ENCODE measurements around the gene ZNF774.
"Not testable (repeated sequence)": the region's sequence is repeated elsewhere in the genome, so short reads cannot be mapped to it uniquely, and the experiment has no call there.

The ZNF774 gene

GRCh38 chr15:90401495-90401894 is 49.4 kb downstream of the ZNF774 start:
- no peak overlapping the region for H3K27ac ChIP-seq (ENCODE audit: insufficient read depth, low read depth, low read length, poor library complexity, severe bottlenecking)

DNA sequence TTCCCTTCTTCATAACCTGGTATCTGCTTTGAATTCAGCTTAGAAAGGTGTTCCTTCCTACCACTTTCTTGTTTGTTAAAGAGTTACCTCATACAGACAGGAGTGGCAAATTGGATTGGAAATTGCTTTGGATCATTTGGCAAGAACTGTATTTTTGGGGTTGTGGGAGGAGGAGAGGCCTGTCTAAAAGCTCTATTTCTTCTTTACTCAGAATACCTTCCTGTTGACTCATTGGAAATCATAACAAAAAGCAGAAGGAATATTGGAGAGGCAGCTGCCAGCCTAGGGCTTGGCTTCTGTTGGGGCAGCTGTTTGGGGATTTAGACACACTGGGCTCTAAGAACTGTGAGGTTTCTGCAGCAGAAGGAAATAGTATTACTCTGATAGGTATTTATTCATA is 50.1 kb downstream of the ZNF774 start:
- Histone ChIP-seq H3K36me3 (ENCODE audit: control insufficient read depth, insufficient read depth, low read length) (no peaks in the 10 kb centered on the region), H3K27me3 (ENCODE audit: control insufficient read depth, insufficient read depth, low read length, poor library complexity, severe bottlenecking) (no peaks in the 10 kb centered on the region), H3K4me3 (ENCODE audit: insufficient read depth, low read depth, low read length) (no peak overlapping the region), H3K9me3 (ENCODE audit: control insufficient read depth, low read length) (no peaks in the 10 kb centered on the region), H3K27ac (ENCODE audit: insufficient read depth, low read depth, low read length, poor library complexity, severe bottlenecking) (no peak overlapping the region), H3K4me1 (ENCODE audit: control insufficient read depth, insufficient read depth, low read length) (no peaks in the 10 kb centered on the region)

More at GRCh38 chr15:90401495-90401894, 49.4 kb downstream of the ZNF774 start:
- Histone ChIP-seq H3K4me3 (ENCODE audit: insufficient read depth, low read depth, low read length) (no peak overlapping the region), H3K9me3 (ENCODE audit: control insufficient read depth, low read length) (no peaks in the 10 kb centered on the region), H3K4me1 (ENCODE audit: control insufficient read depth, insufficient read depth, low read length) (no peaks in the 10 kb centered on the region), H3K36me3 (ENCODE audit: control insufficient read depth, insufficient read depth, low read length) (no peaks in the 10 kb centered on the region), H3K27me3 (ENCODE audit: control insufficient read depth, insufficient read depth, low read length, poor library complexity, severe bottlenecking) (no peaks in the 10 kb centered on the region)
- 59 to 81% methylated on average over 1 of the region's 1 CpG for WGBS, 2 experiments

DNA sequence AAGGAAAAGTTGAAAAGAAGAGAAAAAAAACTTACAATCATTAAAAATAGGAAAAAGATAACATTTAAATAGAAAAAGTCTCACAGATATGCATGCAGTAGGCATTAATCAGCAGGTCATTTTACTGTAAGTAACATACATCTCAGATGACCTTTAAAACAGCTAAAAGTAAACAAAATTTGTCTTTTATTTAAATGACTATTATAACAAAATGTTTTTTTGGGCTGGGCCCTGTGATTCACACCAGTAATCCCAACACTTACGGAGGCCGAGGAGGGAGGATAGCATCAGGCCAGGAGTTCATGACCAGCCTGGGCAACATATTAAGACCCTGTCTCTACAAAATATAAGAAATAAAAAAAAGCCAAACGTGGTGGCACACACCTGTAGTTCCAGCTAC is 50.7 kb downstream of the ZNF774 start:
- 90 to 93% methylated on average over 3 of the region's 3 CpGs for WGBS, 2 experiments

DNA sequence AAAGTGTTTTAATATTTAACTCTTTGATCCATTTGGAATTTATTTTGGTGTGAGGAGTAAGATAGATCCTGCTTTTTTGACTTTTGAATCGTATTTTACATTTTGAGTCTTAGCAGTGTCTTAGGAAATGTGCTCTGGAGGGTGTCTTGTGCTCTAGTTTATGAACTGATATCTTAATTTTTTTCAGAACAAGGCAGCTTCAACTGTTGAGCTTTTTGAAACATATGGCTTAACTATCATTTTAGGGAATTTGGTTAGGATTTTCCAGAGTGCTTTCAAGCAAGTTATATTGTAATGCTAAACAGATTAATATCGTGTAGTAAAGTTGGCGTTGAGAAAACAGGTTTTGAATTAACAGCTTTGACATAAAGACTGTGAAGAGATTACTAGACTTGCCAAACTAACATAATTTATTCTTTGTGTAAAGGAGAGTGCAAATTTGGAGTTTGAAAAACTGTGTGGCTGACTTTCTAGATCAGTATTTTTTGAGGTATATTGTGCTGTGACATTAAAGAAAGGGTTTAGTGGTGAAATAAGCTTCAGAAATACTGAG is 53.0 kb downstream of the ZNF774 start:
- Histone ChIP-seq H3K36me3 (ENCODE audit: control insufficient read depth, insufficient read depth, low read length) (no peaks in the 10 kb centered on the region), H3K27me3 (ENCODE audit: control insufficient read depth, insufficient read depth, low read length, poor library complexity, severe bottlenecking) (no peaks in the 10 kb centered on the region), H3K4me1 (ENCODE audit: control insufficient read depth, insufficient read depth, low read length) (no peaks in the 10 kb centered on the region), H3K27ac (ENCODE audit: insufficient read depth, low read depth, low read length, poor library complexity, severe bottlenecking) (no peak overlapping the region), H3K4me3 (ENCODE audit: insufficient read depth, low read depth, low read length) (no peak overlapping the region), H3K9me3 (ENCODE audit: control insufficient read depth, low read length) (no peaks in the 10 kb centered on the region)
- WGBS, 2 experiments = 78 to 88% methylated on average over 3 of the region's 3 CpGs

More for the DNA sequence above, 50.7 kb downstream of the ZNF774 start:
- no peaks in the 10 kb centered on the region for H3K4me1 ChIP-seq (ENCODE audit: control insufficient read depth, insufficient read depth, low read length)
- H3K27me3 ChIP-seq (ENCODE audit: control insufficient read depth, insufficient read depth, low read length, poor library complexity, severe bottlenecking) = no peaks in the 10 kb centered on the region
- no peak overlapping the region for H3K4me3 ChIP-seq (ENCODE audit: insufficient read depth, low read depth, low read length)
- no peaks in the 10 kb centered on the region for H3K36me3 ChIP-seq (ENCODE audit: control insufficient read depth, insufficient read depth, low read length)
- H3K27ac ChIP-seq (ENCODE audit: insufficient read depth, low read depth, low read length, poor library complexity, severe bottlenecking) = no peak overlapping the region
- no peaks in the 10 kb centered on the region for H3K9me3 ChIP-seq (ENCODE audit: control insufficient read depth, low read length)

GRCh38 chr15:90407336-90407735 is 55.3 kb downstream of the ZNF774 start:
- no peaks in the 10 kb centered on the region for H3K9me3 ChIP-seq (ENCODE audit: control insufficient read depth, low read length)
- WGBS, 2 experiments = 92% methylated on average over 2 of the region's 3 CpGs; no CpG with 5 or more reads in 1 of the 2 experiments
- no peaks in the 10 kb centered on the region for H3K27me3 ChIP-seq (ENCODE audit: control insufficient read depth, insufficient read depth, low read length, poor library complexity, severe bottlenecking)
- H3K36me3 ChIP-seq (ENCODE audit: control insufficient read depth, insufficient read depth, low read length) = no peaks in the 10 kb centered on the region
- H3K4me3 ChIP-seq (ENCODE audit: insufficient read depth, low read depth, low read length) = no peak overlapping the region
- no peak overlapping the region for H3K27ac ChIP-seq (ENCODE audit: insufficient read depth, low read depth, low read length, poor library complexity, severe bottlenecking)
- no peaks in the 10 kb centered on the region for H3K4me1 ChIP-seq (ENCODE audit: control insufficient read depth, insufficient read depth, low read length)

DNA sequence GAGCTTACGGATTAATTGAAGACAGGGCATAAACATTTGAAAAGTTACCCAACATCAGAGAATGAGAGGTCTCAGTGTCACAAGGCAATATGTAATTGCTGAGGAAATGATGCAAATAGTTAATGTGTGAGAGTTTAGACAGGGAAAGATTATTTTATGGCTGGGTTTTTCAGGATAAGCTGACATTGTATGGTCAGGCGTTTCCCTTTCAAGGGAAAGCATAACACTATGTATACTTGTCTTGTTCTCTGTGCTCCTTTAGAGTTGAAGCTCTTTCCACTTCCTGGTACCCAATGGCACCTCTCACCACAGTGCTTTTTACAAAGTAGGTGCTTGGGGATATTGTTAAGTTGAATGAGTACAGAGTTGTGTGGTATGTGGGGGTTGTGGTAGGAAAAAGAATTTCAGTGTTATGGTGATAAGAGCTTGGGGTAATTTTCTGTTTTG is 55.8 kb downstream of the ZNF774 start:
- Histone ChIP-seq H3K4me1 (ENCODE audit: control insufficient read depth, insufficient read depth, low read length) (no peaks in the 10 kb centered on the region), H3K9me3 (ENCODE audit: control insufficient read depth, low read length) (no peaks in the 10 kb centered on the region), H3K4me3 (ENCODE audit: insufficient read depth, low read depth, low read length) (no peak overlapping the region), H3K27me3 (ENCODE audit: control insufficient read depth, insufficient read depth, low read length, poor library complexity, severe bottlenecking) (no peaks in the 10 kb centered on the region), H3K27ac (ENCODE audit: insufficient read depth, low read depth, low read length, poor library complexity, severe bottlenecking) (no peak overlapping the region), H3K36me3 (ENCODE audit: control insufficient read depth, insufficient read depth, low read length) (no peaks in the 10 kb centered on the region)
- 91 to 92% methylated on average over 2 of the region's 2 CpGs for WGBS, 2 experiments

GRCh38 chr15:90408657-90409056 is 56.6 kb downstream of the ZNF774 start:
- H3K4me3 ChIP-seq (ENCODE audit: insufficient read depth, low read depth, low read length) = no peak overlapping the region
- no peaks in the 10 kb centered on the region for H3K36me3 ChIP-seq (ENCODE audit: control insufficient read depth, insufficient read depth, low read length)
- H3K27ac ChIP-seq (ENCODE audit: insufficient read depth, low read depth, low read length, poor library complexity, severe bottlenecking) = no peak overlapping the region
- WGBS, 2 experiments = 91 to 95% methylated on average over 3 of the region's 3 CpGs
- H3K9me3 ChIP-seq (ENCODE audit: control insufficient read depth, low read length) = no peaks in the 10 kb centered on the region
- H3K27me3 ChIP-seq (ENCODE audit: control insufficient read depth, insufficient read depth, low read length, poor library complexity, severe bottlenecking) = no peaks in the 10 kb centered on the region
- H3K4me1 ChIP-seq (ENCODE audit: control insufficient read depth, insufficient read depth, low read length) = no peaks in the 10 kb centered on the region

DNA sequence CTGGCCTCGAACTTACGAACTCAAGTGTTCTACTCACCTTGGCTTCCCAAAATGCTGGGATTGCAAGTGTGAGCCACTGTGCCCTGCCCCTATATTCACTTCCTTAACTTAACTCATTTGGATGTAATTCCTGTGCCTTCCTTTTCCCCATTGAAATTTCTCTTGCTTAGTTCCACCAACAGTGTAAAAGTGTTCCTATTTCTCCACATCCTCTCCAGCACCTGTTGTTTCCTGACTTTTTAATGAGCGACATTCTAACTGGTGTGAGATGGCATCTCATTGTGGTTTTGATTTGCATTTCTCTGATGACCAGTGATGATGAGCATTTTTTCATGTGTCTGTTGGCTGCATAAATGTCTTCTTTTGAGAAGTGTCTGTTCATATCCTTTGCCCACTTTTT is 57.5 kb downstream of the ZNF774 start:
- H3K4me1 ChIP-seq (ENCODE audit: control insufficient read depth, insufficient read depth, low read length); H3K4me3 ChIP-seq (ENCODE audit: insufficient read depth, low read depth, low read length); H3K9me3 ChIP-seq (ENCODE audit: control insufficient read depth, low read length); H3K27me3 ChIP-seq (ENCODE audit: control insufficient read depth, insufficient read depth, low read length, poor library complexity, severe bottlenecking); H3K27ac ChIP-seq (ENCODE audit: insufficient read depth, low read depth, low read length, poor library complexity, severe bottlenecking); H3K36me3 ChIP-seq (ENCODE audit: control insufficient read depth, insufficient read depth, low read length): not testable (repeated sequence)
- WGBS, 2 experiments = 93 to 95% methylated on average over 2 to 3 of the region's 3 CpGs

- not testable (repeated sequence) for H3K4me1 ChIP-seq (ENCODE audit: control insufficient read depth, insufficient read depth, low read length); H3K27me3 ChIP-seq (ENCODE audit: control insufficient read depth, insufficient read depth, low read length, poor library complexity, severe bottlenecking); H3K36me3 ChIP-seq (ENCODE audit: control insufficient read depth, insufficient read depth, low read length); H3K4me3 ChIP-seq (ENCODE audit: insufficient read depth, low read depth, low read length); H3K9me3 ChIP-seq (ENCODE audit: control insufficient read depth, low read length); H3K27ac ChIP-seq (ENCODE audit: insufficient read depth, low read depth, low read length, poor library complexity, severe bottlenecking)
- WGBS, 2 experiments = 90 to 100% methylated on average over 3 to 4 of the region's 4 CpGs
These were observed 58.2 kb downstream of the ZNF774 start for GRCh38 chr15:90410316-90410715.

DNA sequence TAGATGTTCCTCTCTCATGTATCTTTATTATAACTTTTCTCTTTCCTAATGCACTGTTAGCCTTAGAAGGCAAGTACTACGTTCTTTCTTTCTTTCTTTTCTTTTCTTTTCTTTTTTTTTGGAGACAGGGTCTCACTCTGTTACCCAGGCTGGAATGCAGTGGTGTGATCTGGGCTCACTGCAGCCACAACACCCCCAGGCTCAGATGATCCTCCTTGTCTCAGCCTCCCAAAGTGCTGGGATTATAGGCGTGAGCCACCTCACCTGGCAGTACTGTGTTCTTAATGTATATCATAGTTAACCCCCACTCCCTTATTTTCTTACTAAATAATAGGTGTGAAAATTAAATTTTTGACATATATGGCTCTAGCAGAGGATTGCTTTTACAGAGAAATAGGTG is 59.1 kb downstream of the ZNF774 start:
- no peak overlapping the region for H3K4me3 ChIP-seq (ENCODE audit: insufficient read depth, low read depth, low read length)
- no peaks in the 10 kb centered on the region for H3K9me3 ChIP-seq (ENCODE audit: control insufficient read depth, low read length)
- H3K36me3 ChIP-seq (ENCODE audit: control insufficient read depth, insufficient read depth, low read length) = no peaks in the 10 kb centered on the region
- WGBS, 2 experiments = 73 to 75% methylated on average over 1 of the region's 2 CpGs
- H3K27ac ChIP-seq (ENCODE audit: insufficient read depth, low read depth, low read length, poor library complexity, severe bottlenecking) = no peak overlapping the region
- peaks cover 9% of the 10 kb centered on the region for H3K4me1 ChIP-seq (ENCODE audit: control insufficient read depth, insufficient read depth, low read length)
- no peaks in the 10 kb centered on the region for H3K27me3 ChIP-seq (ENCODE audit: control insufficient read depth, insufficient read depth, low read length, poor library complexity, severe bottlenecking)
